Rectal smooth muscle tissue (tissue), 1 donor: Measurements from ENCODE around the gene C11orf98.
"Not testable (repeated sequence)": the region's sequence is repeated elsewhere in the genome, so short reads cannot be mapped to it uniquely, and the experiment has no call there.

ENCODE experiments used
- H3K27ac ChIP-seq: one replicate; pipeline ENCODE4 v1.7.0; 2013; ENCODE audit warnings: low read depth, low read length, inconsistent platforms
- H3K27me3 ChIP-seq: one replicate; pipeline ENCODE4 v1.7.0; 2013; ENCODE audit warnings: low read length; ENCODE audit not compliant: control insufficient read depth, insufficient read depth
- H3K36me3 ChIP-seq: one replicate; pipeline ENCODE4 v1.7.0; 2013; ENCODE audit warnings: low read length; ENCODE audit not compliant: control insufficient read depth, insufficient read depth
- H3K4me1 ChIP-seq: one replicate; pipeline ENCODE4 v1.7.0; 2013; ENCODE audit warnings: low read length; ENCODE audit not compliant: control insufficient read depth, insufficient read depth
- H3K4me3 ChIP-seq: one replicate; pipeline ENCODE4 v1.7.0; 2013; ENCODE audit warnings: low read length
- H3K9ac ChIP-seq: one replicate; pipeline ENCODE4 v1.7.0; 2013; ENCODE audit warnings: low read length

C11orf98 gene

DNA sequence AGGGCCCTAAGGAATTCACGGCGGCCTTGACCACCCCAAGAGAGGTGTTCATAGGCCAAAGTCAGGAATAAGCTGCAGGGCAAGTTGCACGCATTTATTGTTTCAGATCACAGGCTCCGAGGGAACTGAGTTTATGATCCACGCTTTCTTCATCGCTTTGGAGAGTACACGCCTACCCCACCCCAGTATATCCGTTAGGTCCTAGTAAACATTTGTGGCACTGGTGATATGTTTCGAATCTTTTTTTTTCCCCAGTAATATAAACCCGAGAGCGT is 19.4 kb downstream of the C11orf98 start:
- H3K9ac ChIP-seq, result peak overlapping the region; percentile 90
- H3K27me3 ChIP-seq, result no peaks in the 10 kb centered on the region
- H3K36me3 ChIP-seq, result peaks cover 21% of the 10 kb centered on the region
- peaks cover 12% of the 10 kb centered on the region for H3K4me1 ChIP-seq
- peak overlapping the region; percentile 87 for H3K27ac ChIP-seq
- peak overlapping the region; percentile 94 for H3K4me3 ChIP-seq

DNA sequence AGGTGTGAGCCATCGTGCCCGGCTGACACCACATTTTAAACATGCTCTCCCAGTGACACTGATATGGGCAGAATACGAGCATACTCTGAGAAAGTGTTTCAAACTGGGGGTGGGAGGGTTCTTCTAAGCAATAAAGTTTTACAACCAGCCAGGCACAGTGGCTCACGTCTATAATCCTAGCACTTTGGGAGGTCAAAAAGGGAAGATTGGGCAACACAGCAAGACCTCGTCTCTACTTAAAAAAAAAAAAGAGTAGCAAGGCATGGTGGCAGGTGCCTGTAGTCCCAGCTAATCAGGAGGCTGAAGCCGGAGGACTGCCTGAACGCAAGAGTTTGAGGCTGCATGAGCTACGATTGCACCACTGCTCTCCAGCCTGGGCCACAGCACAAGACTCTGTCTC is 20.8 kb downstream of the C11orf98 start:
- H3K4me3 ChIP-seq, result no peak overlapping the region
- no peak overlapping the region for H3K27ac ChIP-seq
- H3K36me3 ChIP-seq, result peaks cover 19% of the 10 kb centered on the region
- no peak overlapping the region for H3K9ac ChIP-seq
- H3K27me3 ChIP-seq, result no peaks in the 10 kb centered on the region
- H3K4me1 ChIP-seq, result peaks cover 12% of the 10 kb centered on the region

DNA sequence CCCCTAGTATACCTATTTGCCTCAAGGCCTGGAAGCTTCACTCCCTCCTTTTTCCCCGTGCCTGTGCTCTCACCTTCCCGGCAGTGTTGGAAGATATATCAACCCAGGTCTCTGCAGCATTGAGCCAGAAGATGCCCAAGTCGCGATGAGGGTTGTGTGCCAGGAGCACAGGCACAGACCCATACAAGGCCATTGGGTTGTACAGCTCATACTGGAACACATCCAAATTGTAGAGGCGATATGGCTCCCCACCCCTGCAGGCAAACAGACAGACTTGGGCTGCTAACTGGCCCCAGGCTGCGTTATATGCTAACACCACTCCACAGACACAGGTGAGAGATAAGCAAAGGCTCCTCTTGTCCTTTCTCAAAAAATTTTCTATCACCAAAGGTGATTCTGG is 32.5 kb downstream of the C11orf98 start:
- H3K4me1 ChIP-seq, result no peaks in the 10 kb centered on the region
- peaks cover 66% of the 10 kb centered on the region for H3K36me3 ChIP-seq
- H3K9ac ChIP-seq, result no peak overlapping the region

DNA sequence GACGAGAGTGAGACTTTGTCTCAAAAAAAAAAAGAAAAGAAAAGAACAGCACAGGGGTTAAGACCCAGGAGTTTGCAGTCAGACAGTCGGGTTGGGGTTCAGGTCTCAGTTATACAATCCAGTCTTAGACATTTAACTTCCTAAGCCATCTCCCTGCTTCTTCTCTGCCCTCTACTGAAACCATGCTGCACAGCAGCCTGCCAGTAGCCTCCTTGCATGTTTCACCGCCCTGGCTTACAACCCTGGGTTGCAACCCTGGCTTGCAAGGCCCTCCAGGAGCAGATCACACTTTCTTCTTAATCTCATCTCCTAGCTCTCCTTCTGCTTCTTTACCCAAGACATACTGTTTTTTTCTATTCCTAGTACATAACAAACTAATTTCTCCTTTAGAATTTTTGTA is 37.3 kb downstream of the C11orf98 start:
- no peak overlapping the region for H3K27ac ChIP-seq
- H3K36me3 ChIP-seq, result peaks cover 61% of the 10 kb centered on the region
- no peak overlapping the region for H3K9ac ChIP-seq
- H3K4me3 ChIP-seq, result no peak overlapping the region
- H3K27me3 ChIP-seq, result no peaks in the 10 kb centered on the region
- H3K4me1 ChIP-seq, result no peaks in the 10 kb centered on the region

More for the DNA sequence above, 32.5 kb downstream of the C11orf98 start:
- Histone ChIP-seq H3K27ac (peak overlapping the region; percentile 45), H3K4me3 (no peak overlapping the region), H3K27me3 (no peaks in the 10 kb centered on the region)

DNA sequence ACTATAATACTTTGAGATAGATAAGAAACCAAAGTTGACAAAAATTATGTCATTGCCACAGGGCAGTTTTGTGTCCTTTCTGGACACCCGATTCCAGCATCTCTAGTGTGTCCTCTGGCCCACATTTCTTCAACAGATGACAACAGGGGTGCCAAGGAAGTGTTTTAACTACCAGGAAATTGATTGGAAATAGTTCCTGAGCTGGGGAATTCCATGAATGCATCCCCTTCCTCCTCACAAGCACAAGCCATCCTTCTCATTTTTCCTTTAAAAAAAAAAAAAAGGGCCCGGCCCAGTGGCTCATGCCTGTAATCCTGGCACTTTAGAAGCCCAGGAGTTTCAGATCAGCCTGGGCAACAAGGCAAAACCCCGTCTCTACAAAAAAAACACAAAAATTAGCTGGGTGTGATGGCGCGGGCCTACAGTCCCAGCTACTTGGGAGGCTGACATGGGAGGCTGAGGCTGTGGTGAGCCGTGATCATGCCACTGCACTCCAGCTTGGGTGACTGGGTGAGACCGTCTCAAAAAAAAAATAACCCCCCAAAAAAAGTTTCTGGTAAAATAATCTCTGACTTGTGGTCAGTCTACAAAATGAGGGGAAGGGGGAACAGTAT is 42.4 kb downstream of the C11orf98 start:
- no peak overlapping the region for H3K9ac ChIP-seq
- peak overlapping the region; percentile 79 for H3K27ac ChIP-seq
- peak overlapping the region; percentile 52 for H3K4me3 ChIP-seq
- peaks cover 22% of the 10 kb centered on the region for H3K36me3 ChIP-seq
- H3K27me3 ChIP-seq, result no peaks in the 10 kb centered on the region
- H3K4me1 ChIP-seq, result peaks cover 9% of the 10 kb centered on the region

DNA sequence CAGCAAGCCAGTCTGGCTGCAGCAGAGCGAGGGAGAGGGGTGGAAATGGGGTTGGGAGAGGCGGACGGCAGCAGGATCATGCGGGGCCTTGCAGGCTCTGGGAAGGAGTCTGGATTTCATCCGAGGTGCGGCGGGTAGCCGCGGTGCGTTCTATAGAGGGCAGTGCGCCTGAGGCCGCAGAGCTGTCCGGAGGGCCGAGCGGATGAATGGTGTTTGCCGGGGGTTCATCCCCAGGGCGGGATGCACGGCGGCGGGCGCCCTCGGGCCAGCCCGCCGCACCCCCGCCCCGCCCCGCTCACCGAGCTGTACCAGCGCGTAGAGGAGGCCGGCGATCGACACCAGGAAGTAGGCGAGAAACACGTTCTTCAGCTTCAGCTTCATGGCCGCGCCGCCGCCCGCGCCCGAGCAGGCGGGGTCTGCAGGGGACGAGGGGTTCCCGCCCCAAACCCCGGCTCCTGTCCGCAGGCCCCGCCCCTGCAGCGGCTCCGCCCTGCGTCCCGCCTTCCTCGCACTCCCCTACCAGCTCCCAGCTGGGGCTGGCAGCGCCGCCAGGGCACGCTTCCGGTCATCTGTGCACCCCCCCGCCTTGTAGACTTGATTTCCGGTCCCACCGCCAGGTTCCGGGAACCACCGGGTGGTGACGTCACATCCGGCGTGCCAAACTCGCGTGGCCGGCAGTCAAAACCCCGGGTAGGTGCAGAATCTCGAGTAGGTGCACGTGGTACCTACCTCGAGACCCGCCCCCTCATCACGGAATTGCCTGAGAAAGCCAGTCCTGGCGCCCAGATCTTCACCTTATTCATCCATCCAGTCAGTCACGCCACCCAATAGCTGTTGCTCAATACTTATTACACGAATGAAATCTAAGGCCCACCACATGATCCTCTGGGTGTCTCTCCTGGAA is 43.2 kb downstream of the C11orf98 start, which contains the start of gene B3GAT3:
TSS of gene B3GAT3 (minus strand) at position 420 of the 904 bp plus-strand sequence. CDS start at position 381, 39 bp downstream.
- peaks cover 19% of the 10 kb centered on the region for H3K36me3 ChIP-seq
- H3K4me1 ChIP-seq, result peaks cover 9% of the 10 kb centered on the region
- H3K27me3 ChIP-seq, result no peaks in the 10 kb centered on the region
- peak within 1 kb of the TSS; percentile 79 for H3K27ac ChIP-seq
- peak within 1 kb of the TSS; percentile 66 for H3K9ac ChIP-seq
- H3K4me3 ChIP-seq, result peak within 1 kb of the TSS; percentile 98

DNA sequence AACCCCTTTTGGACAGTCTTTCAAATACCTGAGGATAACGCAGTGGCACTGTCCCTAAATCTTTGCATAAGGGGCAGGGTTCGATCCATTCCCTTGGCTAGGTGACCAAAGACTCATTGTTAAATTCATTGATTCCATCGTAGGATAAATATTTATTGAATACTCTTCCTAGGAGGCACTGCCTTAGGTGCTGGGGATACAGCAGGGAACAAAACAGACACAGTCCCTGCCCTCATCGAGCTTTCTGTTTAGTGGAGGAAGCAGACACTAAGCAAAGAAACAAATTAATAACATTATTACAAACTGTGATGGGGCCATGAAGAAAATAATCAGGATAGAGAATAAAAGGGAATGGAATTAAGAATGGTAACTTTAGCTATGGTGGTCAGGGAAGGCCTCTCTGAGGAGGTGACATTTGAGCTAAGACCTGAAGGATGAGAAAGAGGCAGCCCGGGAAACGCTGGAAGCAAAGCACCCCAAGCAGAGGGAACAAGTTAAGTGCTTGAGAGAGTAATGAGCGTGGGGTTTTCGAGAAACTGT is 43.9 kb downstream of the C11orf98 start:
- Histone ChIP-seq H3K27ac (peak overlapping the region; percentile 79), H3K36me3 (peaks cover 17% of the 10 kb centered on the region), H3K4me3 (peak overlapping the region; percentile 98), H3K27me3 (no peaks in the 10 kb centered on the region), H3K9ac (peak overlapping the region; percentile 66), H3K4me1 (peaks cover 9% of the 10 kb centered on the region)

DNA sequence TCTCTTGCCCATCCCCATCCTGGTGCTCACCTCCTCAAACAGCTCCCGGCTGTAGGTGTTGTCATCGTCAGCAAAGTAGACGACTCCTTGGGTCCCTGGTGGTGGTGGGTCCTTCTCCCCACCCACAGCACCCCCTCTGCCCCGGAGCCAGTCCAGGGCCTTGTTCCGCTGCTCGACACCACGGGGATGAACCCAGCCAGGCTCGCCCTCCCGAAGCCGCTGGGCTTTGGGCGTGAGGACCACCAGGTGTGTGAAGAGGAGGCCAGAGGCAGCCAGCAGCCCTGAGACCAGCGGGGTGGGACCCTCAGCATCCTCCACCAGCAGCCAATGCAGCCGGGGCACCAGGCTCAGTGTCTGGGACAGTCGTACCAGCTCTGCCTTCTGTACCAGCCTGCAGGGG is 48.1 kb downstream of the C11orf98 start:
- H3K9ac ChIP-seq, H3K27me3 ChIP-seq, H3K4me3 ChIP-seq, H3K4me1 ChIP-seq, H3K36me3 ChIP-seq, H3K27ac ChIP-seq: not testable (repeated sequence)

DNA sequence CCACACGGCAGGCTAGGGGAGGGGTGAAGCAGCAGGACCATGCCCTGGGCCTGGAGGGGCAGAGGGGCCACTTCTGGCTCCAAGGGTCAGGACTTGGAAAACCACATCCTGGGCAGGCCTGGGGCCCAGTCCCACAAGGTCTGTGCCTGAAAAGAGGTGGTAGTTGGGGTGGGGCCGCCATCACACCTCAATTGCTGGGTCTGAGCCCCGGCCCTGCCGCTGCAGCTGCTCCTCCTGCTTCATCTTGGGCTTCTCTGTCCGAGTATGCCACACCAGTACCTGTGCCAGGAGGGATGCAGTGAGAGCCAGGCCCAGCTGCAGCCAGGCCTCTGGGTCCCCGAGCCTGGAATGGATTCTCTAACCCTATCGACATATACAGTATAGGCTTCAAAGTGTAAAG is 49.5 kb downstream of the C11orf98 start:
- Histone ChIP-seq H3K36me3 (peaks cover 6% of the 10 kb centered on the region), H3K4me3 (no peak overlapping the region), H3K27ac (no peak overlapping the region), H3K27me3 (no peaks in the 10 kb centered on the region), H3K9ac (no peak overlapping the region), H3K4me1 (peaks cover 9% of the 10 kb centered on the region)

DNA sequence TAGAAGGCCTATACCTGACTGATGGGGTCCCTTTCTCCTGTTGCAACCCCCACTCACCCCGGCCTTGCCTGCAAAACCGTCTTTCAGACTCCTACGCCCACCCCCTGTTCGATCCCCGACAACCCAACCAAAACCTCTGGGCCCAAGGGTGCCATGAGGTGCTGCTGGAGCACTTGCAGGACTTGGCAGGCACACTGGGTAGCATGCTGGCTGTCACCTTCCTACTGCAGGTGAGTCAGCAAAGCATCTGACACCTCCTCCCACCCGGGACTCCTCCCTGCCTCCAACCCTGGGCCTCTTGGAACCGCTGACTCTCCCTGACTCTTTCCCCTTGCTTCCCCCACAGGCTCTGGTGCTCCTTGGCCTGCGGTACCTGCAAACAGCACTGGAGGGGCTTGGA is 50.7 kb downstream of the C11orf98 start:
- no peaks in the 10 kb centered on the region for H3K27me3 ChIP-seq
- no peak overlapping the region for H3K4me3 ChIP-seq
- H3K27ac ChIP-seq, result no peak overlapping the region
- no peak overlapping the region for H3K9ac ChIP-seq
- peaks cover 10% of the 10 kb centered on the region for H3K4me1 ChIP-seq
- peaks cover 10% of the 10 kb centered on the region for H3K36me3 ChIP-seq

DNA sequence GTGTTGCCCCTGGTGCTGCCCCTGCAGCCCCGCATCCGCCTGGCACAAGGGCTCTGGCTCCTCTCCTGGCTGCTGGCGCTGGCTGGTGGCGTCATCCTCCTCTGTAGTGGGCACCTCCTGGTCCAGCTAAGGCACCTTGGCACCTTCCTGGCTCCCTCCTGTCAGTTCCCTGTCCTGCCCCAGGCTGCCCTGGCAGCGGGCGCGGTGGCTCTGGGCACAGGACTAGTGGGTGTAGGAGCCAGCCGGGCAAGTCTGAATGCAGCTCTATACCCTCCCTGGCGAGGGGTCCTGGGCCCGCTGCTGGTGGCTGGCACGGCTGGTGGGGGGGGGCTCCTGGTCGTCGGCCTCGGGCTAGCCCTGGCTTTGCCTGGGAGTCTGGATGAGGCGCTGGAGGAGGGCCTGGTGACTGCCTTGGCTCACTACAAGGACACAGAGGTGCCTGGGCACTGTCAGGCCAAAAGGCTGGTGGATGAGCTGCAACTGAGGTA is 51.7 kb downstream of the C11orf98 start:
- Histone ChIP-seq H3K27ac (peak overlapping the region; percentile 82), H3K4me3 (peak overlapping the region; percentile 48), H3K36me3 (peaks cover 10% of the 10 kb centered on the region), H3K4me1 (peaks cover 10% of the 10 kb centered on the region), H3K27me3 (no peaks in the 10 kb centered on the region), H3K9ac (no peak overlapping the region)
